ENCODE results near the gene COPZ1.

DNA sequence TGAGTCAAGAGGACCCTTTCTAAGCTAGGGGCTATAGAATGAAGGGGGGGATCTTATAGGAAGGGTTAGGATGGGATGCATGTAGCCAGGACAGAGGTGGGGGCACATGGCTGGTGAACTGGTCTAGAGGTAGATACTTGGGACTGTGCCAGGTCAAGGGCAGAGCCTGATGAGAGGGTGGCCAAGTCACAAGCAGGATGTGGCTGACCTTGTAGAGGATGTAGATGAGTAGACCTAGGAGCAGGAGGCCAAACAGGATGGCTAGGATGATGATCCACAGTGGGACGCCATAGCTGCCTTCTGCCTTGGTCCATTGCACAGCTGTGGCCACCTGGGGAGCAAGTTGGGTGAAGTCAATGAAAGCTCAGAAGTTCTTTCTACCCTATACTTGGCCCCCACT, 72.2 kb downstream of the COPZ1 start:
- TF ChIP-seq CTCF (conservative IDR thresholded peaks at IDR 0.05; ENCODE audit: low read length) (no peak), EZH2phosphoT487 (IDR thresholded peaks at IDR 0.05; ENCODE audit: borderline replicate concordance) (no peak)

All from Loucy (cell line).